KMS-11 (cell line): ENCODE data around the gene SLC8B1.

ENCODE experiments used
- H2AFZ ChIP-seq: fragments of 200-600 bp; sonication (generic); 2 replicates; pipeline ENCODE4 v1.6.1; 2016; ENCODE audit warnings: antibody characterized with exemption, mixed run types, low read depth
- H3K27ac ChIP-seq: fragments of 200-600 bp; sonication (generic); 2 replicates; pipeline ENCODE4 v1.6.1; 2016; ENCODE audit warnings: mild to moderate bottlenecking, mixed run types
- H3K27me3 ChIP-seq: fragments of 200-600 bp; sonication (generic); 2 replicates; pipeline ENCODE4 v1.6.1; 2017; ENCODE audit warnings: mild to moderate bottlenecking, low read depth, mixed run types, moderate library complexity; ENCODE audit not compliant: insufficient read depth
- H3K36me3 ChIP-seq: fragments of 200-600 bp; sonication (generic); 2 replicates; pipeline ENCODE4 v1.6.1; 2017; ENCODE audit warnings: mild to moderate bottlenecking, mixed run types; ENCODE audit not compliant: insufficient read depth
- H3K4me1 ChIP-seq: fragments of 200-600 bp; sonication (generic); 2 replicates; pipeline ENCODE4 v1.6.1; 2016; ENCODE audit warnings: mild to moderate bottlenecking, low read depth, mixed run types; ENCODE audit not compliant: poor library complexity, severe bottlenecking
- H3K4me2 ChIP-seq: fragments of 200-600 bp; sonication (generic); 2 replicates; pipeline ENCODE4 v1.7.0; 2016; ENCODE audit warnings: mild to moderate bottlenecking, mixed run types
- H3K4me3 ChIP-seq: fragments of 200-600 bp; sonication (generic); IDR thresholded peaks from 2 replicates; pipeline ENCODE4 v1.6.1; 2017; ENCODE audit warnings: low read depth, low read length, mixed read lengths; ENCODE audit not compliant: insufficient read depth
- H3K79me2 ChIP-seq: fragments of 200-600 bp; sonication (generic); 2 replicates; pipeline ENCODE4 v1.6.1; 2016; ENCODE audit warnings: low read depth, mixed run types; ENCODE audit not compliant: insufficient read depth
- H3K9ac ChIP-seq: fragments of 200-600 bp; sonication (generic); 2 replicates; pipeline ENCODE4 v1.6.1; 2016; ENCODE audit warnings: mild to moderate bottlenecking, mixed run types
- H4K20me1 ChIP-seq: fragments of 200-600 bp; sonication (generic); 2 replicates; pipeline ENCODE4 v1.6.1; 2016; ENCODE audit warnings: mild to moderate bottlenecking, mixed run types; ENCODE audit not compliant: insufficient read depth
- CTCF ChIP-seq: fragments of 200-600 bp; sonication (generic); conservative IDR thresholded peaks from 2 replicates; pipeline ENCODE4 v1.6.1; 2017; ENCODE audit warnings: low read depth, mild to moderate bottlenecking, antibody characterized with exemption, low read length, moderate library complexity, mixed read lengths

The SLC8B1 gene

GRCh38 chr12:113263431-113263963, 71.4 kb downstream of the SLC8B1 start:
- Histone ChIP-seq H3K4me3 (no peak overlapping the region), H3K27me3 (no peaks in the 10 kb centered on the region), H3K4me1 (no peaks in the 10 kb centered on the region), H3K27ac (no peak overlapping the region), H3K4me2 (no peak overlapping the region), H3K36me3 (no peaks in the 10 kb centered on the region), H3K9ac (no peak overlapping the region), H3K79me2 (no peaks in the 10 kb centered on the region), H4K20me1 (no peaks in the 10 kb centered on the region), H2AFZ (no peak overlapping the region)
- TF ChIP-seq CTCF, result no peak

- H3K9ac ChIP-seq, result no peak overlapping the region
- H3K79me2 ChIP-seq, result no peaks in the 10 kb centered on the region
- no peaks in the 10 kb centered on the region for H3K27me3 ChIP-seq
- no peak overlapping the region for H2AFZ ChIP-seq
- TF ChIP-seq CTCF, result no peak
- H4K20me1 ChIP-seq, result no peaks in the 10 kb centered on the region
- no peak overlapping the region for H3K4me2 ChIP-seq
- no peak overlapping the region for H3K27ac ChIP-seq
- H3K4me1 ChIP-seq, result no peaks in the 10 kb centered on the region
- no peaks in the 10 kb centered on the region for H3K36me3 ChIP-seq
- H3K4me3 ChIP-seq, result no peak overlapping the region
These were observed 72.2 kb downstream of the SLC8B1 start for GRCh38 chr12:113262710-113263109.

- H3K79me2 ChIP-seq, result no peaks in the 10 kb centered on the region
- H3K9ac ChIP-seq, result no peak overlapping the region
- no peak overlapping the region for H3K4me2 ChIP-seq
- no peak overlapping the region for H3K27ac ChIP-seq
- H4K20me1 ChIP-seq, result no peaks in the 10 kb centered on the region
- TF ChIP-seq CTCF, result no peak
- H3K27me3 ChIP-seq, result no peaks in the 10 kb centered on the region
- no peaks in the 10 kb centered on the region for H3K36me3 ChIP-seq
- H3K4me3 ChIP-seq, result no peak overlapping the region
- no peaks in the 10 kb centered on the region for H3K4me1 ChIP-seq
- H2AFZ ChIP-seq, result no peak overlapping the region
These were observed 73.0 kb downstream of the SLC8B1 start for GRCh38 chr12:113261847-113262470.

- no peak overlapping the region for H3K4me2 ChIP-seq
These were observed 74.1 kb downstream of the SLC8B1 start for GRCh38 chr12:113260636-113261300.

More at GRCh38 chr12:113260636-113261300, 74.1 kb downstream of the SLC8B1 start:
- no peak for TF ChIP-seq CTCF
- no peaks in the 10 kb centered on the region for H3K36me3 ChIP-seq
- no peak overlapping the region for H3K27ac ChIP-seq
- H4K20me1 ChIP-seq, result no peaks in the 10 kb centered on the region
- H2AFZ ChIP-seq, result no peak overlapping the region
- H3K4me3 ChIP-seq, result no peak overlapping the region
- no peaks in the 10 kb centered on the region for H3K4me1 ChIP-seq
- H3K9ac ChIP-seq, result no peak overlapping the region
- no peaks in the 10 kb centered on the region for H3K27me3 ChIP-seq
- no peaks in the 10 kb centered on the region for H3K79me2 ChIP-seq
